ENCODE measurements around the gene PDIA5. TPM values are rescaled to one million over a fixed set of nuclear protein-coding genes. Genes with fewer than 3 reads are reported as not detected.

PDIA5 gene
- total and polyA plus RNA-seq, 2 of the 4 experiments (the other 2 are of a cell fraction): 19.4 to 42.0 TPM

GRCh38 chr3:123027292-123028232, 39.3 kb upstream of the PDIA5 start, which contains the start of gene SEMA5B:
SEMA5B (minus strand) TSS chr3:123027763; CDS start chr3:122961263, 66,500 bp downstream.
- Histone ChIP-seq H3K9me1 (ENCODE audit: insufficient read depth, low read length) (no peaks in the 10 kb centered on the region), H3K14ac (replicated peaks; ENCODE audit: low read depth, low read length) (no peak within 1 kb of the TSS), H2AFZ (replicated peaks; ENCODE audit: low read length, poor library complexity) (peak within 1 kb of the TSS; percentile 85), H4K8ac (ENCODE audit: low read depth in 2 of 2, low read length in 2 of 2) (no peak within 1 kb of the TSS), H3K79me1 (ENCODE audit: low read depth in 1 of 2, low read length in 2 of 2) (no peaks in the 10 kb centered on the region), H2BK120ac (ENCODE audit: low read depth, low read length) (no peak within 1 kb of the TSS), H3K27me3 (ENCODE audit: control insufficient read depth, insufficient read depth, low read length) (peaks cover 89% of the 10 kb centered on the region), H3K18ac (ENCODE audit: low read depth, low read length) (no peak within 1 kb of the TSS), H3K27ac (ENCODE audit: insufficient read depth, low read length) (no peak within 1 kb of the TSS), H2BK15ac (ENCODE audit: low read depth, low read length) (no peak within 1 kb of the TSS), H3K9ac (ENCODE audit: low read depth, low read length) (no peak within 1 kb of the TSS), H3K4me3 (ENCODE audit: insufficient read depth, low read depth, low read length) (peak within 1 kb of the TSS; percentile 24), H3K56ac (ENCODE audit: extremely low read depth, insufficient read depth, low read length) (no peak within 1 kb of the TSS), H3K4me1 (ENCODE audit: control insufficient read depth, insufficient read depth, low read length) (peaks cover 5% of the 10 kb centered on the region; the same call in 1 of the 2 replicates), H4K91ac (ENCODE audit: insufficient read depth, low read depth, low read length) (no peak within 1 kb of the TSS), H2BK20ac (ENCODE audit: low read depth, low read length) (no peak within 1 kb of the TSS), H3K9me3 (ENCODE audit: control insufficient read depth, insufficient read depth, low read length) (0 out of 2 replicates have a peak, but pooled peaks cover 2% of the 10 kb centered on the region), H3K4me2 (ENCODE audit: low read depth, low read length) (peak within 1 kb of the TSS; percentile 69), H2AK9ac (replicated peaks; ENCODE audit: low read depth, low read length, poor library complexity) (peak within 1 kb of the TSS; percentile 28), H4K20me1 (ENCODE audit: insufficient read depth, low read length) (0 out of 2 replicates have a peak, but pooled peaks cover 3% of the 10 kb centered on the region), H3K4ac (ENCODE audit: low read depth, low read length) (no peak within 1 kb of the TSS), H4K5ac (ENCODE audit: low read depth, low read length) (no peak within 1 kb of the TSS), H3K36me3 (ENCODE audit: control insufficient read depth, insufficient read depth, low read length) (no peaks in the 10 kb centered on the region), H2BK5ac (ENCODE audit: low read depth, low read length, poor library complexity, severe bottlenecking) (no peak within 1 kb of the TSS), H3K23ac (ENCODE audit: low read depth, low read length) (peak within 1 kb of the TSS; percentile 63; the same call in 1 of the 2 replicates), H2AK5ac (ENCODE audit: low read depth, low read length) (no peak within 1 kb of the TSS)
- in situ Hi-C loops (cut with MboI; ENCODE audit: low sequenced_read_pairs) (loop anchor here (10.0 kb wide), 1 partner anchor 83 kb away; no protein-coding TSS in a partner anchor), dilution Hi-C loops (cut with HindIII; ENCODE audit: low sequenced_read_pairs, unreplicated experiment) (no loop called here), intact Hi-C loops (cut with micrococcal nuclease) (loop anchor here (1.0 to 10.0 kb wide), 6 partner anchors 84 to 1480 kb away; partner anchors contain the start of genes DTX3L, PARP14, PARP9 and POLQ)
- POLR2A ChIA-PET (ENCODE audit: unreplicated experiment): no interaction called here
- DNase-seq (no peak), ATAC-seq (ENCODE audit: low read depth) (peak; percentile 58)
- 0% methylated on average over 8 of the region's 94 CpGs; no CpG with 5 or more reads in 1 of the 2 experiments for WGBS, 2 experiments (ENCODE audit: extremely low coverage in 2 of 2, insufficient read length in 1 of 2)
- TF ChIP-seq MAFK (IDR thresholded peaks at IDR 0.05; ENCODE audit: low read depth, low read length) (no peak), CTCF (conservative IDR thresholded peaks at IDR 0.05; ENCODE audit: low read depth, low read length) (peak; percentile 34; the same call in 1 of the 2 replicates)
- CTCF ChIA-PET: interaction anchor here (0.5 to 1.5 kb wide), 10 partner anchors 9 to 513 kb away, joined by 3 to 5 read pairs (median 4); partner anchors contain the start of gene KPNA1
- BruUV-seq (replicated peaks): no TSS peak
